ENCODE results near the gene WDR77. TPM values are rescaled to one million over a fixed set of nuclear protein-coding genes. Genes with fewer than 3 reads are reported as not detected.

WDR77 gene
- total RNA-seq, 1 donor from 2014 or later: 32.6 TPM

GRCh38 chr1:111489604-111490003, 40.5 kb upstream of the WDR77 start:
- Mint-ChIP-seq H3K4me1 (no peaks in the 10 kb centered on the region), H3K27me3 (ENCODE audit: low read depth) (peaks cover 21% of the 10 kb centered on the region), H3K27ac (no peak overlapping the region), H3K36me3 (no peaks in the 10 kb centered on the region), H3K4me3 (no peak overlapping the region), H3K9me3 (peaks cover 4% of the 10 kb centered on the region)
- no peak for DNase-seq (ENCODE audit: low spot score in 2 of 2, unreplicated experiment in 2 of 2)
- TF ChIP-seq, protein P1, sequence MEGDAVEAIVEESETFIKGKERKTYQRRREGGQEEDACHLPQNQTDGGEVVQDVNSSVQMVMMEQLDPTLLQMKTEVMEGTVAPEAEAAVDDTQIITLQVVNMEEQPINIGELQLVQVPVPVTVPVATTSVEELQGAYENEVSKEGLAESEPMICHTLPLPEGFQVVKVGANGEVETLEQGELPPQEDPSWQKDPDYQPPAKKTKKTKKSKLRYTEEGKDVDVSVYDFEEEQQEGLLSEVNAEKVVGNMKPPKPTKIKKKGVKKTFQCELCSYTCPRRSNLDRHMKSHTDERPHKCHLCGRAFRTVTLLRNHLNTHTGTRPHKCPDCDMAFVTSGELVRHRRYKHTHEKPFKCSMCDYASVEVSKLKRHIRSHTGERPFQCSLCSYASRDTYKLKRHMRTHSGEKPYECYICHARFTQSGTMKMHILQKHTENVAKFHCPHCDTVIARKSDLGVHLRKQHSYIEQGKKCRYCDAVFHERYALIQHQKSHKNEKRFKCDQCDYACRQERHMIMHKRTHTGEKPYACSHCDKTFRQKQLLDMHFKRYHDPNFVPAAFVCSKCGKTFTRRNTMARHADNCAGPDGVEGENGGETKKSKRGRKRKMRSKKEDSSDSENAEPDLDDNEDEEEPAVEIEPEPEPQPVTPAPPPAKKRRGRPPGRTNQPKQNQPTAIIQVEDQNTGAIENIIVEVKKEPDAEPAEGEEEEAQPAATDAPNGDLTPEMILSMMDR (IDR thresholded peaks at IDR 0.05; ENCODE audit: unreplicated experiment): no peak

DNA sequence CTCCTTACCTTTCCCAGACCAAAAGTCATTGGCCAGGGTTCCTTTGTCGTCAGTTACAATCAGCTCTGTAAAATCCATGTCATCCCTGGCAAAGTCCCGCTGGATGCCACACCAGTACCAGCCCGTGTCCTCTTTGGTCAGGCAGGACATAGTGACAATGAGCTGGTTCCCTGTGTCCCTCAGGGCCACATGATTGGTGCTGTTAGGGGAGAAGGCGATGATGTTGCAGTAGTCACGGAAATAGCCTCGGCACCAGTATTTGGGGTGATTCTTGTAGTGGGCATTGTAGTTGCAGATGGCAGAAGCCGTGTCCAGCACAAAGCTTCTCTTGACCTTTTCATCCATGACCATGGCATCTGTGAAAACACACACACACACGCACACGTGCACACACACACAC, 39.6 kb upstream of the WDR77 start:
- Mint-ChIP-seq H3K9me3 (no peaks in the 10 kb centered on the region), H3K27ac (no peak overlapping the region), H3K4me3 (no peak overlapping the region), H3K36me3 (no peaks in the 10 kb centered on the region), H3K27me3 (ENCODE audit: low read depth) (peaks cover 14% of the 10 kb centered on the region), H3K4me1 (no peaks in the 10 kb centered on the region)
- TF ChIP-seq, protein P1 (IDR thresholded peaks at IDR 0.05; ENCODE audit: unreplicated experiment): no peak
- DNase-seq (ENCODE audit: low spot score in 2 of 2, unreplicated experiment in 2 of 2): no peak

GRCh38 chr1:111487133-111487532, 38.1 kb upstream of the WDR77 start:
- H3K9me3 Mint-ChIP-seq: no peaks in the 10 kb centered on the region
- TF ChIP-seq, protein P1 (IDR thresholded peaks at IDR 0.05; ENCODE audit: unreplicated experiment): no peak
- no peak for DNase-seq (ENCODE audit: low spot score in 2 of 2, unreplicated experiment in 2 of 2)
- H3K36me3 Mint-ChIP-seq: no peaks in the 10 kb centered on the region
- H3K4me1 Mint-ChIP-seq: no peaks in the 10 kb centered on the region
- peaks cover 14% of the 10 kb centered on the region for H3K27me3 Mint-ChIP-seq (ENCODE audit: low read depth)
- no peak overlapping the region for H3K4me3 Mint-ChIP-seq
- H3K27ac Mint-ChIP-seq: no peak overlapping the region

DNA sequence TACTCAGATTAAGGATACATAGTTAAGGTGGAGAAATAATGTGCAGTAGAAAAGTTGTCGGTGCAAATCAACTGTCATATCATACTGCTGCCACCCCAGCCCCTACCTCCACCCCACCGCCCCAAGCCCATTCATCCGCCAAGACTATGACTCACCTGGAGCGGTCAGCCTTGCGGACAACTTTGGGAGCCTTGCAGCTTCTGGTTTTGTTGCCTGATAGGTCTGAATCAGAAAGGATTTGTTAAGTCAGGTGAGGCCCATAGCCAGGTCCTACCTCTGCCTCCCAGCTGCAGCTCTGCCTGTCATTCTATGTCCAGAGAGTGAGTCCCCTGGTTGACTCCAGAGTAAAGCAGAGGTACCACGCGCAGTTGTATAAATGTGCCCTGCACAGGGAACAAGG, 37.4 kb upstream of the WDR77 start:
- Mint-ChIP-seq H3K4me3 (no peak overlapping the region), H3K4me1 (peaks cover 4% of the 10 kb centered on the region), H3K36me3 (no peaks in the 10 kb centered on the region), H3K27me3 (ENCODE audit: low read depth) (peaks cover 14% of the 10 kb centered on the region), H3K9me3 (no peaks in the 10 kb centered on the region), H3K27ac (no peak overlapping the region)
- TF ChIP-seq, protein P1 (IDR thresholded peaks at IDR 0.05; ENCODE audit: unreplicated experiment): no peak
- DNase-seq (ENCODE audit: low spot score in 2 of 2, unreplicated experiment in 2 of 2): no peak

DNA sequence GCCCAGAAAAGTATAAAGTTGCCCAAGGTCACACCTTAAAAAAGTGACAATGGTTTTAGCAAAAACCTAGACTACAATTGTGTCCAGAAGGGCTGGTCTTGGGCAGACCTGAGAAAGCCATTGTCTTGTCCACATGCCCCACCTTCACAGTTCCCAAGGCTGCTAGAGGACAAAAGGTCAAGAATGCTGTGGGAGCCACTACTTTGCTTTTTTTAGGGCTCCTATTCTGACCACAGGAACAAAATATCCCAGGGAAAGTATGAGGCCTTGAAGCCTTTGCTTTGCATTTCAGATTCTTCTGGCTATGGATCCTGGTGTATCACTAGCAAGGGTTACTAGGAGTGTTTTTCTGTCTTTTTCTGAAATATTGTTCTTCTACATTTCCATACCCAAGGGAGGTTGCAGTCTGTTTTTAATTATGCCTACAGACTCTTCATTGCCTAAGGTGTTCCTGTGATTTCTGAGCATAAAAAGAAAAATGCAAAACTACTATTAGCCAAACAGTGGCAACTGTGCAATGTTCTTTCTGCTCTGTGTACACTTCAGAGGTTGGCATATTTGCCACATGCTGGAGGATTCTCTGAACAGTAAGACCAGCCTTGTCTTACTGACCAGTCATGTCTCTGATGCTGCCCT, 35.5 kb upstream of the WDR77 start:
- Mint-ChIP-seq H3K27me3 (ENCODE audit: low read depth) (peaks cover 5% of the 10 kb centered on the region), H3K4me1 (peaks cover 5% of the 10 kb centered on the region), H3K9me3 (no peaks in the 10 kb centered on the region), H3K27ac (no peak overlapping the region), H3K4me3 (no peak overlapping the region), H3K36me3 (no peaks in the 10 kb centered on the region)
- DNase-seq (ENCODE audit: low spot score in 2 of 2, unreplicated experiment in 2 of 2): no peak
- TF ChIP-seq, protein P1 (IDR thresholded peaks at IDR 0.05; ENCODE audit: unreplicated experiment): no peak

DNA sequence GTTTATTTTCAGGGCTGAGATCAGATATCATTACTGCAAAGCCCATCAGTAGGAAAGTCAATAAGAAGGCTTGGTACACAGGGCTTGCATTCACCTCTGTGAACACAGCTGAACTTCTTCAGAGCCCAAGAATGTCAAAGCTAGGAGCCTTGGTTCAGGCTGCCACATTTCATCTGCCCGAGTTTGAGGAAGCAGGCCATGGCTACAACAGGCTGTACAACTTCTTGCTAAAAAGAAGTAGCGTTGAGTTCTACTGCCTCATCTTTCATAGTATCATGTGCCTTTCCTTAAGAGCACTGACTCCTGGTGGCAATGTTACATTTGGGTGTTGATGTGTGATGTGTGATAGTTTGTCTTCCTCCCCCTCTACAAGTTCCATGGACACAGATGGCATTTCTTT, 34.8 kb upstream of the WDR77 start:
- no peaks in the 10 kb centered on the region for H3K9me3 Mint-ChIP-seq

More for the DNA sequence above, 34.8 kb upstream of the WDR77 start:
- Mint-ChIP-seq H3K4me3 (no peak overlapping the region), H3K27me3 (ENCODE audit: low read depth) (peaks cover 5% of the 10 kb centered on the region), H3K36me3 (no peaks in the 10 kb centered on the region), H3K4me1 (peaks cover 5% of the 10 kb centered on the region), H3K27ac (no peak overlapping the region)
- TF ChIP-seq, protein P1 (IDR thresholded peaks at IDR 0.05; ENCODE audit: unreplicated experiment): no peak
- no peak for DNase-seq (ENCODE audit: low spot score in 2 of 2, unreplicated experiment in 2 of 2)
